GM13976 (cell line): ENCODE results near the gene TXNDC16.

Source experiments
- DNase-seq: peaks from one replicate; pipeline ENCODE4 v3.0.0; 2012; ENCODE audit warnings: low spot score
- in situ Hi-C: fragments of 300-500 bp; cut with MboI; formaldehyde crosslinking; loops from one replicate; pipeline ENCODE4 v1.12.0; 2022; ENCODE audit warnings: low sequenced_read_pairs, mixed read lengths, inconsistent platforms; ENCODE audit not compliant: unreplicated experiment
- TF ChIP-seq, protein P1 (sequence below): IDR thresholded peaks from 2 replicates; pipeline ENCODE4 v1.5.1; 2012; ENCODE audit warnings: borderline replicate concordance, mild to moderate bottlenecking; ENCODE audit not compliant: insufficient read depth; ENCODE audit errors: extremely low read depth, missing control alignments, control extremely low read depth

Gene TXNDC16

DNA sequence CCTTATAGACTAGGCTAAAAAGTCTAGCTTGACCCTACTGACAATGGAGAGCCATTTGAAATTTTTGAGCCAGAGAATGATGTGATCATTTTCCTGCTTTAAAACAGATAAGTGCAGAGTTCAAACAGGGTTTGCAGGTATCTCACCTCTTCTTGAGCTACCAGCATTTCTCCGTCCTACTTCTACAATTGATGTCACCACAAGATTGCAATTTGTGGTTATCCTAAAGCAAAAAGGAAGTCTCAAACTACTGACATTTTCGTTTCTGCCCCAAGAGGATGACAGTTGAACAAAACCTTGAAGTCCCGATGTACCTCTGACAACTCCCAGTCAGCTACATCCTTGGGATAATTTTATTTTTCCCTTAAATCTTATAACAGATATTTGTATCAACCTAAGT is 151.5 kb downstream of the TXNDC16 start:
- in situ Hi-C loops, result no loop called here
- DNase-seq, result no peak
- TF ChIP-seq, protein P1, sequence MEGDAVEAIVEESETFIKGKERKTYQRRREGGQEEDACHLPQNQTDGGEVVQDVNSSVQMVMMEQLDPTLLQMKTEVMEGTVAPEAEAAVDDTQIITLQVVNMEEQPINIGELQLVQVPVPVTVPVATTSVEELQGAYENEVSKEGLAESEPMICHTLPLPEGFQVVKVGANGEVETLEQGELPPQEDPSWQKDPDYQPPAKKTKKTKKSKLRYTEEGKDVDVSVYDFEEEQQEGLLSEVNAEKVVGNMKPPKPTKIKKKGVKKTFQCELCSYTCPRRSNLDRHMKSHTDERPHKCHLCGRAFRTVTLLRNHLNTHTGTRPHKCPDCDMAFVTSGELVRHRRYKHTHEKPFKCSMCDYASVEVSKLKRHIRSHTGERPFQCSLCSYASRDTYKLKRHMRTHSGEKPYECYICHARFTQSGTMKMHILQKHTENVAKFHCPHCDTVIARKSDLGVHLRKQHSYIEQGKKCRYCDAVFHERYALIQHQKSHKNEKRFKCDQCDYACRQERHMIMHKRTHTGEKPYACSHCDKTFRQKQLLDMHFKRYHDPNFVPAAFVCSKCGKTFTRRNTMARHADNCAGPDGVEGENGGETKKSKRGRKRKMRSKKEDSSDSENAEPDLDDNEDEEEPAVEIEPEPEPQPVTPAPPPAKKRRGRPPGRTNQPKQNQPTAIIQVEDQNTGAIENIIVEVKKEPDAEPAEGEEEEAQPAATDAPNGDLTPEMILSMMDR, result no peak

DNA sequence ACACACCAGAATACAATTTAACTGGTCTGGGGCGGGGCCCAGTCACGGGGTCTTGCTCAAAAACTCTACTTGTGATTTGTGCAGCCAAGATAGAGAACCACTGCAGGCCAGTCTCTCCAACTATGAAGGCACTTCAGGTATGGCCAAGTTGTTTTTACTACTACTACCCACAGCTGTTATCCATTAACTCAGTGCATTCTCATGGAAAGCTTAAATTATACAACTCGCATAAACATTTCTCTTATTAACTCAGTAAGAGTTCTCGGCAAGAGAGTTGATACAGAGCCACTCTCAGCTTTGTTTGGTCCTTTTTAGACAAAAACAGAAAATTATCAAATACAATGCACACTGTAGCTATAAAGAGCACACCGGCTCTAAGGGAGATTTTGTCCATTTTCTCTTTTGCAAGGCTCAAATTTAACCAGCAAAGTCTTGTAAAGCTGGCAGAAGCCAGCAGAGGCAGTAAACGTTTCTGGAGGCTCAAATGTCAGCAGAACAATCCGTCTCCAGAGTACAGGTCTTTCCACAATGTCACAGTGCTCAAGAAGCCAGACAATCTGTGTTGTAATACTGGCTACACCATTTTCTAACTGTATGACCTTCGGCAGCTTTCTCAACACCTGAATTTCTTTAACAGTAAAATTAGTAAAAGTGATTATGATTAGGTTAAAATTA is 152.2 kb downstream of the TXNDC16 start:
- in situ Hi-C loops, result no loop called here
- DNase-seq, result no peak
- TF ChIP-seq, protein P1, result no peak

DNA sequence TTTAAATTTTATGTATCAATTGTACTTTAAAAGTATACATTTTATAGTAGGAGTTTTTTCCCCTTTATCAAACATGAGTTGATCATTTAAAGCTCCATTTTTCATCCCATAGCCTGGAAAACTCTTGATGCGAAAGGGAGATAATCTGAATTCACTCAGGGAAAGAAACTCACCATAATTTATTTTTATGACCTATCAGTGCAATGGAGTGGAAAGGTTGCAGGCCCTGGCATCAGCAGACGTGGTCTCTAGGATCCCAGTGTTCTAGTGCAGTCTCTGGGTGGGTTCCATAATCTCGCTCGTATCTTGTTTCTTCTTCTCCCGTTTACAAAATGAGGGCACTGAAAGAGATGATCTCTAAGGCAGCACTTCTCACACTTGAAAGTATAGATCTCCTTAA is 153.2 kb downstream of the TXNDC16 start:
- DNase-seq, result no peak
- TF ChIP-seq, protein P1, result no peak
- in situ Hi-C loops, result no loop called here

DNA sequence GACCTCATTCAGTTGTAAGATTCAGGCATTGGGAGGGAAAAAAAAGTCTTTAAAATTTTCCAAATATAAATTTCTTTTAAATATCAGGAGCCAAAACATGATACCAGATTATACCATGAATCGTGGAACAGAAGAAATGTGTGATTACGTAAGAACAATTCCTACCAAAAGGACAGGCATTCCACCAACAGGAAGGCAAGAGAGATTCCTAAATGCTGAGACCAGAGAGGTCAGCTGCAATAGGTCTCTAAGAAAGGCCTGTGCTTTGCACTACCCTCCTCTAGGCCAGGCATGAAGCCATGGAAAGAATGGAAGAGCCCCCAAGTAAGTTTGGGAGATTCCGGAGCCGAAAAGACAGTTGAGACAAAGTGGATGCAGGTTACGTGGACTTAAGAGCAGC is 154.5 kb downstream of the TXNDC16 start:
- TF ChIP-seq, protein P1, result no peak
- DNase-seq, result no peak
- in situ Hi-C loops, result no loop called here

DNA sequence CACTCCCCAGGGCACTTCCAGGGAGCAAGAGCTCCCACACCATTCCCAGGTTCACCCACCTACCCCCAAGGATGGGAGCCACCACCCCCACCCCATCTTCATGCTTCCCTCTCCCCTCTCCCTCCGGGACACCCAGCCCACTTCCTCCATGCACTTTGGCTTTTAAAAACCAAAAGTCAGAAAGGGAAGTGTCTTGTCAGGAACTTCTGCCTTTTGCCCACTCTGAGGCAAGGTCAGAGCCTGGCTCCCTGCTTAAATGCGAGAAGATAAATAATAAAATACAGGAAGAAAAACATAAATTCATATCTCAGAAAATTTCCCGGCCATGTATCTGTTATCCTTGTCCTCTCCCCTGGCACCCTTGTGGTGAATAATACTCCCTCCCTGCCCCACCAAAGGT is 156.6 kb downstream of the TXNDC16 start:
- TF ChIP-seq, protein P1, result no peak
- DNase-seq, result no peak
- in situ Hi-C loops, result no loop called here

DNA sequence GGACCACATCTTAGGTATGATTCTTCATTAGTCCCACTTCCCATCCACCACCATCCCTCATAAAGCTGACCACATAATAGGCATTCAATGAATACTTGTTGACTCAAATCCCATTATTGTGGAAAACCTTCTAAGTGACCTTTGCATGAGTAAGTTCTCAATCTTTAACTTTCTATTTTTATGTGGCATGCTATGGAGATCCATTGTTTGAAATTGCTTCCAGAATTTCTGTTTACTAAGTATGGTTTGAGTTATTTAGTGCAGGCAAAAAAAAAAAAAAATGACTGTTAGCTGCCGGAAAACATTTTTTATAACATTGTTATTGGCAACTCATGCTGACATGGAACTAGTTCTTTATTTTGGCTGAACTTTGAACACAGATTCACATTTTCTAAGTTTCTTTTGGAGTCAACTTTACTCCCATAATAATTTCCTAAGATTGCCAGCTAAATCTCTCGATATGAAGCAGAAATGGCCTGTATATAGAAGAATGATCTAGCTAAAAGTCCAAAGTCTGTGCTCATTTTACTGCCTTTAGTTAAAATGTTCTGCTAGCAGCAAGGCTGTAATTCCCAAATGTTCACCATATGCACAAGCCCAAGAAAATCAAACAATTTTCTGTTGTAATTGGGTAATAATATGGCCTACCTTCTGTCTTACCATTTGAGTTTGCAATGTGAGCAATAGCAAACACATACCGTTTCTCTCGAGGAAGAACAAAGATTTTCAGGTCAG is 160.3 kb downstream of the TXNDC16 start:
- TF ChIP-seq, protein P1, result no peak
- in situ Hi-C loops, result no loop called here
- no peak for DNase-seq
